Hair follicle dermal papilla cell (primary cell): Measurements from ENCODE around the gene RNF169. TPM values are rescaled to one million over a fixed set of nuclear protein-coding genes. Genes with fewer than 3 reads are reported as not detected.

ENCODE experiments used
- small RNA-seq: library from RNA; depleted of rRNA; stranded (forward); fragments of <200 nt; gene quantifications from one replicate; pipeline ENCODE3, GENCODE V24; 2012
- total RNA-seq: library from RNA; depleted of rRNA; stranded (reverse); fragments of >200 nt; gene quantifications from 2 replicates; pipeline ENCODE4 v1.2.3, GENCODE V29; 2012

RNF169 gene
- 32.3 and 35.4 TPM in 2 replicates for total RNA-seq

GRCh38 chr11:74748211-74749126 is at the start of gene RNF169:
Gene RNF169, plus strand, starts transcription at chr11:74748849. Its CDS starts 32 bp downstream, at chr11:74748881.

GRCh38 chr11:74731301-74732094 is 17.2 kb upstream of the RNF169 start, which contains the start of gene CHRDL2:
Gene CHRDL2, minus strand, starts transcription at chr11:74731426. Its CDS starts 538 bp downstream, at chr11:74730888.

Small RNA genes within 50 kb of the gene (small RNA-seq; reads per million reads assigned to genes)
- not detected for gene MIR4696
- gene RN7SL239P = not detected

Other genes starting within 250 kb of the RNF169 start
- gene POLD3, start 156.3 kb upstream of the RNF169 start, total RNA-seq = 9.6 TPM in 2 replicates
- gene CHRDL2, start 17.4 kb upstream of the RNF169 start, total RNA-seq = 0.16 TPM in 1 of 2 replicates, not detected in the other
- 13.5 and 22.7 TPM in 2 replicates for gene XRRA1, start 200.2 kb downstream of the RNF169 start, total RNA-seq
- gene SPCS2, start 200.4 kb downstream of the RNF169 start, total RNA-seq = 10.2 and 35.2 TPM in 2 replicates
- gene NEU3, start 240.1 kb downstream of the RNF169 start, total RNA-seq = 5.6 and 9.1 TPM in 2 replicates